Measurements from ENCODE around the gene IWS1. TPM values are rescaled to one million over a fixed set of nuclear protein-coding genes. Genes with fewer than 3 reads are reported as not detected.

Gene IWS1
- total RNA-seq, 1 experiment from 2014 or later, result 56.8 TPM

GRCh38 chr2:127455566-127456493, 70.5 kb downstream of the IWS1 start:
- intact Hi-C loops (cut with micrococcal nuclease), result no loop called here

GRCh38 chr2:127454595-127455565, 71.4 kb downstream of the IWS1 start:
- H3K27me3 Mint-ChIP-seq (ENCODE audit: insufficient read depth, unreplicated experiment), result no peaks in the 10 kb centered on the region
- DNase-seq (ENCODE audit: unreplicated experiment), result no peak
- ChIA-PET POLR2A (no interaction called here), CTCF (interaction anchor here (0.5 to 1.1 kb wide), 2 partner anchors 130 to 405 kb away, joined by 3 to 6 read pairs; no protein-coding TSS in a partner anchor)
- BruUV-seq (replicated peaks), result no TSS peak
- no peaks in the 10 kb centered on the region for H3K4me1 Mint-ChIP-seq (ENCODE audit: insufficient read depth, unreplicated experiment)
- intact Hi-C loops (cut with micrococcal nuclease), result no loop called here
- peaks cover 14% of the 10 kb centered on the region for H3K36me3 Mint-ChIP-seq (ENCODE audit: insufficient read depth, unreplicated experiment)
- no peaks in the 10 kb centered on the region for H3K9me3 Mint-ChIP-seq (ENCODE audit: unreplicated experiment)
- no peak overlapping the region for H3K27ac Mint-ChIP-seq (ENCODE audit: low read depth, unreplicated experiment)
- H3K4me3 Mint-ChIP-seq (ENCODE audit: unreplicated experiment), result no peak overlapping the region
- no peak for TF ChIP-seq CTCF (IDR thresholded peaks at IDR 0.05; ENCODE audit: unreplicated experiment)

More at GRCh38 chr2:127455566-127456493, 70.5 kb downstream of the IWS1 start:
- H3K9me3 Mint-ChIP-seq (ENCODE audit: unreplicated experiment), result no peaks in the 10 kb centered on the region
- no TSS peak for BruUV-seq (replicated peaks)
- ChIA-PET CTCF (interaction anchor here (0.5 to 0.7 kb wide), 2 partner anchors 133 to 406 kb away, joined by 3 read pairs; no protein-coding TSS in a partner anchor), POLR2A (no interaction called here)
- no peak for DNase-seq (ENCODE audit: unreplicated experiment)
- H3K4me3 Mint-ChIP-seq (ENCODE audit: unreplicated experiment), result no peak overlapping the region
- TF ChIP-seq CTCF (IDR thresholded peaks at IDR 0.05; ENCODE audit: unreplicated experiment), result no peak
- H3K27ac Mint-ChIP-seq (ENCODE audit: low read depth, unreplicated experiment), result no peak overlapping the region
- no peaks in the 10 kb centered on the region for H3K4me1 Mint-ChIP-seq (ENCODE audit: insufficient read depth, unreplicated experiment)
- no peaks in the 10 kb centered on the region for H3K27me3 Mint-ChIP-seq (ENCODE audit: insufficient read depth, unreplicated experiment)
- H3K36me3 Mint-ChIP-seq (ENCODE audit: insufficient read depth, unreplicated experiment), result peaks cover 14% of the 10 kb centered on the region

GRCh38 chr2:127453392-127454171, 72.7 kb downstream of the IWS1 start:
- no peak overlapping the region for H3K4me3 Mint-ChIP-seq (ENCODE audit: unreplicated experiment)
- ChIA-PET POLR2A (interaction anchor here (0.8 to 1.7 kb wide), 2 partner anchors 55 to 67 kb away, joined by 3 read pairs; no protein-coding TSS in a partner anchor), CTCF (interaction anchor here (0.7 to 1.1 kb wide), 2 partner anchors 129 to 286 kb away, joined by 3 to 6 read pairs; no protein-coding TSS in a partner anchor)
- no peaks in the 10 kb centered on the region for H3K4me1 Mint-ChIP-seq (ENCODE audit: insufficient read depth, unreplicated experiment)
- no peak overlapping the region for H3K27ac Mint-ChIP-seq (ENCODE audit: low read depth, unreplicated experiment)
- no TSS peak for BruUV-seq (replicated peaks)
- intact Hi-C loops (cut with micrococcal nuclease), result no loop called here
- peaks cover 11% of the 10 kb centered on the region for H3K36me3 Mint-ChIP-seq (ENCODE audit: insufficient read depth, unreplicated experiment)
- peak; percentile 12 for DNase-seq (ENCODE audit: unreplicated experiment)
- no peaks in the 10 kb centered on the region for H3K9me3 Mint-ChIP-seq (ENCODE audit: unreplicated experiment)
- no peak for TF ChIP-seq CTCF (IDR thresholded peaks at IDR 0.05; ENCODE audit: unreplicated experiment)
- H3K27me3 Mint-ChIP-seq (ENCODE audit: insufficient read depth, unreplicated experiment), result no peaks in the 10 kb centered on the region

All from MCF 10A (cell line).